Pons (tissue), 1 donor: Measurements from ENCODE around the gene PRB3.

Experiments used
- DNase-seq: peaks from one replicate; pipeline ENCODE4 v3.0.0-alpha.2; 2016; ENCODE audit warnings: low spot score

PRB3 gene

GRCh38 chr12:11269607-11270006, at the start of gene PRB3:
Gene PRB3 (minus strand): TSS chr12:11269707. CDS start chr12:11269669, 38 bp downstream.
- DNase-seq, result no peak

GRCh38 chr12:11310336-11310735, 40.8 kb upstream of the PRB3 start, which contains the start of gene PRB4:
Gene PRB4 (minus strand): TSS chr12:11310436. CDS start chr12:11310398, 38 bp downstream.
- no peak for DNase-seq

GRCh38 chr12:11307143-11307542, 37.6 kb upstream of the PRB3 start:
- no peak for DNase-seq

- no peak for DNase-seq
These were observed 3.9 kb upstream of the PRB3 start for GRCh38 chr12:11273449-11273848.

- DNase-seq, result no peak
These were observed 5.0 kb downstream of the PRB3 start for GRCh38 chr12:11264501-11264900.

GRCh38 chr12:11246489-11246888, 23.0 kb downstream of the PRB3 start:
- DNase-seq, result no peak

GRCh38 chr12:11242656-11243055, 26.9 kb downstream of the PRB3 start:
- no peak for DNase-seq

- no peak for DNase-seq
These were observed 29.1 kb downstream of the PRB3 start for GRCh38 chr12:11240348-11240930.

GRCh38 chr12:11238275-11238674, 31.2 kb downstream of the PRB3 start:
- no peak for DNase-seq

GRCh38 chr12:11233532-11233931, 36.0 kb downstream of the PRB3 start:
- DNase-seq, result no peak

- DNase-seq, result peak; percentile 39
These were observed 41.1 kb downstream of the PRB3 start for GRCh38 chr12:11228296-11228879.

- DNase-seq, result no peak
These were observed 42.1 kb downstream of the PRB3 start for GRCh38 chr12:11227373-11227772.
